MCF 10A (cell line): ENCODE measurements around the gene RMDN3. TPM values are rescaled to one million over a fixed set of nuclear protein-coding genes. Genes with fewer than 3 reads are reported as not detected.
A peak's percentile ranks its signal among the peaks of the same experiment; 100 is the strongest.

Source experiments
- BruUV-seq: library from RNA; stranded (reverse); fragments of 400-500 nt; replicated peaks from 2 replicates; lab custom pipeline; 2021; lab: Mats Ljungman, UMichigan
- CTCF ChIA-PET: fragments of 300-600 bp; sonication (Branson Sonifier 250); formaldehyde crosslinking; extraction: SDS; loops from one replicate; lab custom pipeline; 2021; ENCODE audit warnings: antibody characterized with exemption, inconsistent platforms; lab: Yijun Ruan, JAX
- POLR2A ChIA-PET: fragments of 300-600, 350-650 bp; sonication (Branson Sonifier 250); formaldehyde crosslinking; extraction: SDS; loops from one replicate; lab custom pipeline; 2020; ENCODE audit warnings: antibody characterized with exemption, inconsistent platforms; lab: Yijun Ruan, JAX
- DNase-seq: peaks from one replicate; pipeline ENCODE4 v3.0.0-alpha.2; 2018; ENCODE audit not compliant: unreplicated experiment
- H3K27ac Mint-ChIP-seq: one replicate; pipeline ENCODE4 v1.8.0; 2022; ENCODE audit warnings: mild to moderate bottlenecking, low read depth, mixed read lengths; ENCODE audit not compliant: unreplicated experiment
- H3K27me3 Mint-ChIP-seq: one replicate; pipeline ENCODE4 v1.8.0; 2022; ENCODE audit warnings: mixed read lengths; ENCODE audit not compliant: insufficient read depth, unreplicated experiment
- H3K36me3 Mint-ChIP-seq: one replicate; pipeline ENCODE4 v1.8.0; 2022; ENCODE audit warnings: mild to moderate bottlenecking, moderate library complexity, mixed read lengths; ENCODE audit not compliant: insufficient read depth, unreplicated experiment
- H3K4me1 Mint-ChIP-seq: one replicate; pipeline ENCODE4 v1.8.0; 2022; ENCODE audit warnings: mixed read lengths; ENCODE audit not compliant: insufficient read depth, unreplicated experiment
- H3K4me3 Mint-ChIP-seq: one replicate; pipeline ENCODE4 v1.8.0; 2022; ENCODE audit warnings: mild to moderate bottlenecking, moderate library complexity, mixed read lengths; ENCODE audit not compliant: unreplicated experiment
- H3K9me3 Mint-ChIP-seq: one replicate; pipeline ENCODE4 v1.8.0; 2022; ENCODE audit warnings: mixed read lengths; ENCODE audit not compliant: unreplicated experiment
- CTCF ChIP-seq: fragments of 200-600 bp; IDR thresholded peaks from one replicate; pipeline ENCODE4 v1.8.0; 2022; ENCODE audit warnings: antibody characterized with exemption, mild to moderate bottlenecking; ENCODE audit not compliant: unreplicated experiment
- intact Hi-C: fragments of 100-400 bp; cut with micrococcal nuclease; formaldehyde crosslinking; loops from 2 replicates; pipeline ENCODE4 v1.14.1; 2022
- total RNA-seq: library from RNA; stranded (reverse); gene quantifications from 2 replicates; pipeline ENCODE4 v1.2.3, GENCODE V29; 2022

Gene RMDN3
- total RNA-seq, 1 experiment from 2014 or later: 36.1 TPM

- H3K27me3 Mint-ChIP-seq: no peaks in the 10 kb centered on the region
- H3K9me3 Mint-ChIP-seq: no peaks in the 10 kb centered on the region
- POLR2A ChIA-PET: interaction anchor here (0.6 to 4.2 kb wide), 12 partner anchors 10 to 128 kb away, joined by 3 to 28 read pairs (median 5); partner anchors contain the start of genes RMDN3, SPINT1 and VPS18
- DNase-seq: peak; percentile 49
- peaks cover 46% of the 10 kb centered on the region for H3K36me3 Mint-ChIP-seq
- intact Hi-C loops: loop anchor here (10.0 kb wide), 1 partner anchor 172 kb away; the partner anchor contains the start of gene KNL1
- H3K4me3 Mint-ChIP-seq: peak overlapping the region; percentile 7
- no peak overlapping the region for H3K27ac Mint-ChIP-seq
- H3K4me1 Mint-ChIP-seq: peaks cover 43% of the 10 kb centered on the region
- CTCF ChIA-PET: interaction anchor here (0.6 to 3.0 kb wide), 13 partner anchors 14 to 340 kb away, joined by 3 to 22 read pairs (median 3); partner anchors contain the start of genes SPINT1 and VPS18
- BruUV-seq: no TSS peak
- no peak for TF ChIP-seq CTCF
Measured at GRCh38 chr15:40766194-40766815, 11.3 kb upstream of the RMDN3 start.

DNA sequence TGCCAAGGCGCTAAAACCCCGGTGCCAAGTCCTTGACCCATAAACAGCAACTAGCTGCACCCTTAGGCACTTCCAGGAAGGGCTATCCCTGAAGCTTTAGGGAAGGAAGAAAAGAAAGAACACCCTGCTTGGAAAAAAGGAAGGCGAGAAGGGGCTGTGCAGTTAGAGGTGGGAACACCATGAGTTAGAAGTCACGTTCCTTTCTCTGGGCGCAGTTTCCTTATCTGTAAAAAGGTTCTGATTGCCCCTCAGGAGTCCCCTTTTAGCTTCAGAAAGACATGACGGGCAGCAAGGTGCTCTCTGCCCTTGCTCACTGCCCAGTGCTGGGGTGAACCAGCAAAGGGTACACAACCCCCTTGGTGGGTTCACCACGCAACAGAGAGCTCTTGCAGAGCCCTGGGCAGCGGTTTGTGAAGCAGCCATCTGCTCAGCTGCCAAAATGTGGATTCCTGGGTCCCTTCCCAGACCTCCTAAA is 9.6 kb upstream of the RMDN3 start:
- TSS peak; percentile 13 for BruUV-seq
- Mint-ChIP-seq H3K4me3 (peak overlapping the region; percentile 68), H3K36me3 (peaks cover 37% of the 10 kb centered on the region), H3K27me3 (no peaks in the 10 kb centered on the region), H3K9me3 (no peaks in the 10 kb centered on the region), H3K27ac (peak overlapping the region; percentile 88), H3K4me1 (peaks cover 31% of the 10 kb centered on the region)
- TF ChIP-seq CTCF: no peak
- CTCF ChIA-PET: interaction anchor here (0.6 to 0.7 kb wide), 4 partner anchors 20 to 177 kb away, joined by 3 to 4 read pairs (median 3); no protein-coding TSS in a partner anchor
- peak; percentile 31 for DNase-seq
- POLR2A ChIA-PET: interaction anchor here (0.6 to 4.2 kb wide), 13 partner anchors 9 to 961 kb away, joined by 3 to 28 read pairs (median 4); partner anchors contain the start of genes DNAJC17, RAD51, RMDN3 and SPINT1
- intact Hi-C loops: loop anchor here (10.0 kb wide), 1 partner anchor 170 kb away; the partner anchor contains the start of gene KNL1

GRCh38 chr15:40763801-40764628 is 9.0 kb upstream of the RMDN3 start, which contains the start of gene GCHFR:
Gene GCHFR (plus strand): TSS chr15:40764068. CDS start chr15:40764181, 113 bp downstream.
- Mint-ChIP-seq H3K4me1 (peaks cover 24% of the 10 kb centered on the region), H3K27me3 (no peaks in the 10 kb centered on the region), H3K9me3 (no peaks in the 10 kb centered on the region), H3K4me3 (peak within 1 kb of the TSS; percentile 68), H3K36me3 (peaks cover 37% of the 10 kb centered on the region), H3K27ac (peak within 1 kb of the TSS; percentile 88)
- TF ChIP-seq CTCF: no peak
- peak; percentile 78 for DNase-seq
- CTCF ChIA-PET: interaction anchor here (0.6 to 0.9 kb wide), 7 partner anchors 20 to 176 kb away, joined by 3 to 4 read pairs (median 3); partner anchors contain the start of gene DNAJC17
- intact Hi-C loops: loop anchor here (10.0 kb wide), 1 partner anchor 169 kb away; the partner anchor contains the start of gene KNL1
- POLR2A ChIA-PET: interaction anchor here (0.6 to 4.2 kb wide), 12 partner anchors 11 to 960 kb away, joined by 3 to 28 read pairs (median 4); partner anchors contain the start of genes DNAJC17, RAD51, SPINT1 and VPS18
- BruUV-seq: no TSS peak
